Endothelial cell (in vitro differentiated cells): ENCODE results near the gene COL15A1. TPM values are rescaled to one million over a fixed set of nuclear protein-coding genes. Genes with fewer than 3 reads are reported as not detected.
A peak's percentile ranks its signal among the peaks of the same experiment; 100 is the strongest.

ENCODE experiments used
- DNase-seq: peaks from one replicate; pipeline ENCODE4 v3.0.0; 2021; ENCODE audit warnings: low spot score
- H3K27ac Mint-ChIP-seq: one replicate; pipeline ENCODE4 v1.8.0; 2021; ENCODE audit warnings: mixed read lengths, inconsistent platforms; ENCODE audit not compliant: unreplicated experiment
- H3K27me3 Mint-ChIP-seq: one replicate; pipeline ENCODE4 v1.8.0; 2021; ENCODE audit warnings: mild to moderate bottlenecking, moderate library complexity, mixed read lengths, inconsistent platforms; ENCODE audit not compliant: unreplicated experiment
- H3K36me3 Mint-ChIP-seq: one replicate; pipeline ENCODE4 v1.8.0; 2021; ENCODE audit warnings: mild to moderate bottlenecking, low read depth, mixed read lengths, inconsistent platforms; ENCODE audit not compliant: unreplicated experiment
- H3K4me1 Mint-ChIP-seq: one replicate; pipeline ENCODE4 v1.8.0; 2021; ENCODE audit warnings: mild to moderate bottlenecking, mixed read lengths, inconsistent platforms; ENCODE audit not compliant: unreplicated experiment
- H3K4me3 Mint-ChIP-seq: one replicate; pipeline ENCODE4 v1.8.0; 2021; ENCODE audit warnings: mild to moderate bottlenecking, mixed read lengths, inconsistent platforms; ENCODE audit not compliant: unreplicated experiment
- H3K9me3 Mint-ChIP-seq: one replicate; pipeline ENCODE4 v1.8.0; 2021; ENCODE audit warnings: mixed read lengths, inconsistent platforms; ENCODE audit not compliant: unreplicated experiment
- total RNA-seq: library from RNA; stranded (reverse); fragmentation: NEBNext Ultra II Directional; extraction: Animal tissue kit (Norgen Biotek cat#: 25700); gene quantifications from one replicate; pipeline ENCODE4 v1.2.1, GENCODE V29; 2021; ENCODE audit not compliant: unreplicated experiment
- TF ChIP-seq, protein P1 (sequence below): fragments of 200-600 bp; sonication (generic); IDR thresholded peaks from one replicate; pipeline ENCODE4 v1.5.0; 2021; ENCODE audit warnings: antibody characterized with exemption; ENCODE audit not compliant: unreplicated experiment

The COL15A1 gene
- total RNA-seq, 1 donor from 2014 or later: 24.0 TPM

GRCh38 chr9:99012957-99013512 lies 69.3 kb downstream of the COL15A1 start:
- H3K4me1 Mint-ChIP-seq: no peaks in the 10 kb centered on the region
- peaks cover 48% of the 10 kb centered on the region for H3K36me3 Mint-ChIP-seq
- TF ChIP-seq, protein P1, sequence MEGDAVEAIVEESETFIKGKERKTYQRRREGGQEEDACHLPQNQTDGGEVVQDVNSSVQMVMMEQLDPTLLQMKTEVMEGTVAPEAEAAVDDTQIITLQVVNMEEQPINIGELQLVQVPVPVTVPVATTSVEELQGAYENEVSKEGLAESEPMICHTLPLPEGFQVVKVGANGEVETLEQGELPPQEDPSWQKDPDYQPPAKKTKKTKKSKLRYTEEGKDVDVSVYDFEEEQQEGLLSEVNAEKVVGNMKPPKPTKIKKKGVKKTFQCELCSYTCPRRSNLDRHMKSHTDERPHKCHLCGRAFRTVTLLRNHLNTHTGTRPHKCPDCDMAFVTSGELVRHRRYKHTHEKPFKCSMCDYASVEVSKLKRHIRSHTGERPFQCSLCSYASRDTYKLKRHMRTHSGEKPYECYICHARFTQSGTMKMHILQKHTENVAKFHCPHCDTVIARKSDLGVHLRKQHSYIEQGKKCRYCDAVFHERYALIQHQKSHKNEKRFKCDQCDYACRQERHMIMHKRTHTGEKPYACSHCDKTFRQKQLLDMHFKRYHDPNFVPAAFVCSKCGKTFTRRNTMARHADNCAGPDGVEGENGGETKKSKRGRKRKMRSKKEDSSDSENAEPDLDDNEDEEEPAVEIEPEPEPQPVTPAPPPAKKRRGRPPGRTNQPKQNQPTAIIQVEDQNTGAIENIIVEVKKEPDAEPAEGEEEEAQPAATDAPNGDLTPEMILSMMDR: no peak
- no peak overlapping the region for H3K27ac Mint-ChIP-seq
- peaks cover 5% of the 10 kb centered on the region for H3K27me3 Mint-ChIP-seq
- peaks cover 5% of the 10 kb centered on the region for H3K9me3 Mint-ChIP-seq
- no peak overlapping the region for H3K4me3 Mint-ChIP-seq
- DNase-seq: no peak

GRCh38 chr9:99013550-99013949 lies 69.8 kb downstream of the COL15A1 start:
- peaks cover 5% of the 10 kb centered on the region for H3K27me3 Mint-ChIP-seq
- H3K27ac Mint-ChIP-seq: no peak overlapping the region
- DNase-seq: no peak
- no peak overlapping the region for H3K4me3 Mint-ChIP-seq
- TF ChIP-seq, protein P1: no peak
- H3K36me3 Mint-ChIP-seq: peaks cover 48% of the 10 kb centered on the region
- no peaks in the 10 kb centered on the region for H3K4me1 Mint-ChIP-seq
- peaks cover 5% of the 10 kb centered on the region for H3K9me3 Mint-ChIP-seq

DNA sequence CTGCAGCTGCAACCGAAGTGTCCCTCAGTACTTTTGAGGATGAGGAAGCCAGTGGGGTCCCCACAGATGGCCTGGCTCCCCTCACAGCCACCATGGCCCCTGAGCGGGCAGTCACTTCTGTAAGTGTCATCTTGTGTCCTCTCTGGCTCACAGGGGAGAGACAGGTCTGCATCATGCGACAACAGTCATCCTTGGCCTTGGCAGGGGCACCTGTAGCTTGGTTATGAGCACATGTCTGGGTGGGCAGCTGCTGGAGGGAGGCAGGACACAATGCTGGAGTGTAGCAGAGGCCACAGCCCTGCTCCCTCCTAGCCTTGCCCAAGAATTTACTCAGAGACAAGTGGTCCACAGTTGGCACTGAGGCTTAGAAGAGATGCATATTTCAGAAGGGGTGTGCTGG lies 71.7 kb downstream of the COL15A1 start:
- DNase-seq: no peak
- peak overlapping the region; percentile 60 for H3K4me3 Mint-ChIP-seq
- no peaks in the 10 kb centered on the region for H3K9me3 Mint-ChIP-seq
- no peaks in the 10 kb centered on the region for H3K4me1 Mint-ChIP-seq
- TF ChIP-seq, protein P1: no peak
- H3K36me3 Mint-ChIP-seq: peaks cover 48% of the 10 kb centered on the region
- no peak overlapping the region for H3K27ac Mint-ChIP-seq
- H3K27me3 Mint-ChIP-seq: peaks cover 5% of the 10 kb centered on the region

GRCh38 chr9:99015890-99016289 lies 72.2 kb downstream of the COL15A1 start:
- no peaks in the 10 kb centered on the region for H3K4me1 Mint-ChIP-seq
- TF ChIP-seq, protein P1: no peak
- H3K4me3 Mint-ChIP-seq: peak overlapping the region; percentile 60
- no peak overlapping the region for H3K27ac Mint-ChIP-seq
- DNase-seq: no peak
- peaks cover 5% of the 10 kb centered on the region for H3K27me3 Mint-ChIP-seq
- H3K36me3 Mint-ChIP-seq: peaks cover 48% of the 10 kb centered on the region
- no peaks in the 10 kb centered on the region for H3K9me3 Mint-ChIP-seq

GRCh38 chr9:99016681-99017387 lies 73.1 kb downstream of the COL15A1 start:
- Mint-ChIP-seq H3K4me3 (peak overlapping the region; percentile 25), H3K27me3 (peaks cover 8% of the 10 kb centered on the region), H3K36me3 (peaks cover 53% of the 10 kb centered on the region), H3K9me3 (no peaks in the 10 kb centered on the region), H3K27ac (no peak overlapping the region), H3K4me1 (no peaks in the 10 kb centered on the region)
- TF ChIP-seq, protein P1: no peak
- DNase-seq: no peak
